H9 (cell line): ENCODE data around the gene MAGT1. TPM values are rescaled to one million over a fixed set of nuclear protein-coding genes. Genes with fewer than 3 reads are reported as not detected.

Source experiments
- DNase-seq: peaks from one replicate; pipeline ENCODE4 v3.0.0-alpha.2; 2017
- H2AFZ ChIP-seq: one replicate; pipeline ENCODE4 v1.6.1; 2013; ENCODE audit warnings: mild to moderate bottlenecking, low read length, control low read depth, moderate library complexity
- H2AK5ac ChIP-seq: 2 replicates; pipeline ENCODE4 v1.6.1; 2013; ENCODE audit warnings: low read length, control low read depth, mixed read lengths; ENCODE audit not compliant: insufficient read length
- H2BK120ac ChIP-seq: one replicate; pipeline ENCODE4 v1.6.1; 2013; ENCODE audit warnings: low read depth, mild to moderate bottlenecking, low read length, control low read depth, inconsistent platforms; ENCODE audit not compliant: poor library complexity, severe bottlenecking
- H2BK12ac ChIP-seq: 2 replicates; pipeline ENCODE4 v1.6.1; 2013; ENCODE audit warnings: low read length, control low read depth, mixed read lengths, low read depth; ENCODE audit not compliant: insufficient read length
- H2BK15ac ChIP-seq: 2 replicates; pipeline ENCODE4 v1.6.1; 2013; ENCODE audit warnings: low read depth, low read length, control low read depth
- H2BK20ac ChIP-seq: one replicate; pipeline ENCODE4 v1.6.1; 2013; ENCODE audit warnings: low read depth, mild to moderate bottlenecking, low read length, control low read depth, inconsistent platforms; ENCODE audit not compliant: poor library complexity, severe bottlenecking
- H2BK5ac ChIP-seq: 2 replicates; pipeline ENCODE4 v1.6.1; 2013; ENCODE audit warnings: low read length, control low read depth, mixed read lengths; ENCODE audit not compliant: insufficient read length
- H3K14ac ChIP-seq: 2 replicates; pipeline ENCODE4 v1.6.1; 2013; ENCODE audit warnings: low read length, control low read depth; ENCODE audit not compliant: insufficient read depth
- H3K18ac ChIP-seq: 2 replicates; pipeline ENCODE4 v1.6.1; 2013; ENCODE audit warnings: low read depth, mild to moderate bottlenecking, mixed read lengths, low read length, control low read depth; ENCODE audit not compliant: insufficient read length
- H3K23ac ChIP-seq: 2 replicates; pipeline ENCODE4 v1.6.1; 2013; ENCODE audit warnings: low read length, control low read depth, mixed read lengths, low read depth; ENCODE audit not compliant: insufficient read length
- H3K23me2 ChIP-seq: 2 replicates; pipeline ENCODE4 v1.6.1; 2013; ENCODE audit warnings: low read depth, mild to moderate bottlenecking, mixed read lengths, low read length, control low read depth; ENCODE audit not compliant: insufficient read length, poor library complexity, severe bottlenecking
- H3K27ac ChIP-seq: 2 replicates; pipeline ENCODE4 v1.5.1; 2013; ENCODE audit warnings: low read length, control low read depth, mixed read lengths, low read depth; ENCODE audit not compliant: insufficient read length
- H3K27me3 ChIP-seq: 2 replicates; pipeline ENCODE4 v1.6.1; 2013; ENCODE audit warnings: low read length, control low read depth, inconsistent platforms; ENCODE audit not compliant: insufficient read depth
- H3K4ac ChIP-seq: 2 replicates; pipeline ENCODE4 v1.6.1; 2013; ENCODE audit warnings: low read depth, mild to moderate bottlenecking, control low read depth, inconsistent platforms, low read length, moderate library complexity
- H3K4me1 ChIP-seq: 2 replicates; pipeline ENCODE4 v1.6.1; 2013; ENCODE audit warnings: low read length, control low read depth, inconsistent platforms; ENCODE audit not compliant: insufficient read depth
- H3K4me2 ChIP-seq: 2 replicates; pipeline ENCODE4 v1.6.1; 2013; ENCODE audit warnings: low read length, control low read depth, mixed read lengths; ENCODE audit not compliant: insufficient read length, insufficient read depth
- H3K56ac ChIP-seq: 2 replicates; pipeline ENCODE4 v1.6.1; 2013; ENCODE audit warnings: low read depth, mild to moderate bottlenecking, mixed read lengths, low read length, control low read depth; ENCODE audit not compliant: insufficient read length
- H3K79me1 ChIP-seq: 2 replicates; pipeline ENCODE4 v1.6.1; 2013; ENCODE audit warnings: low read depth, mild to moderate bottlenecking, moderate library complexity, low read length, control low read depth, inconsistent platforms; ENCODE audit not compliant: insufficient read depth, poor library complexity, severe bottlenecking
- H3K79me2 ChIP-seq: 2 replicates; pipeline ENCODE4 v1.6.1; 2013; ENCODE audit warnings: low read length, control low read depth, inconsistent platforms; ENCODE audit not compliant: insufficient read depth
- H3K9ac ChIP-seq: 2 replicates; pipeline ENCODE4 v1.6.1; 2013; ENCODE audit warnings: low read length, control low read depth, mixed read lengths; ENCODE audit not compliant: insufficient read length; ENCODE audit errors: extremely low read depth
- H3K9me3 ChIP-seq: one replicate; pipeline ENCODE4 v1.6.1; 2013; ENCODE audit warnings: low read depth, low read length, inconsistent platforms; ENCODE audit not compliant: control insufficient read depth
- H3T11ph ChIP-seq: one replicate; pipeline ENCODE4 v1.6.1; 2013; ENCODE audit warnings: mild to moderate bottlenecking, low read length, control low read depth, inconsistent platforms
- H4K20me1 ChIP-seq: one replicate; pipeline ENCODE4 v1.6.1; 2013; ENCODE audit not compliant: control insufficient read depth, insufficient read length, insufficient read depth
- H4K5ac ChIP-seq: 2 replicates; pipeline ENCODE4 v1.6.1; 2013; ENCODE audit warnings: low read depth, mild to moderate bottlenecking, mixed read lengths, low read length, control low read depth; ENCODE audit not compliant: insufficient read length
- H4K8ac ChIP-seq: replicated peaks from 2 replicates; pipeline ENCODE4 v1.6.1; 2013; ENCODE audit warnings: low read length, control low read depth, mixed read lengths, low read depth; ENCODE audit not compliant: insufficient read length
- H4K91ac ChIP-seq: 2 replicates; pipeline ENCODE4 v1.6.1; 2013; ENCODE audit warnings: low read depth, mild to moderate bottlenecking, moderate library complexity, mixed read lengths, low read length, control low read depth; ENCODE audit not compliant: insufficient read length
- H3K27ac Mint-ChIP-seq, 3 experiments: 2 replicates in 2 of 3; 3 replicates in 1 of 3; pipeline ENCODE4 v1.8.0; 2020 to 2021; ENCODE audit warnings: mixed read lengths in 3 of 3, mild to moderate bottlenecking in 1 of 3, moderate library complexity in 1 of 3
- H3K27me3 Mint-ChIP-seq: 2 replicates; pipeline ENCODE4 v1.8.0; 2021; ENCODE audit warnings: low read depth, mild to moderate bottlenecking, moderate library complexity, mixed read lengths
- H3K36me3 Mint-ChIP-seq, 3 experiments: 2 replicates in 2 of 3; 3 replicates in 1 of 3; pipeline ENCODE4 v1.8.0; 2020 to 2021; ENCODE audit warnings: low read depth in 3 of 3, mixed read lengths in 3 of 3; ENCODE audit not compliant: insufficient read depth in 1 of 3
- H3K4me1 Mint-ChIP-seq, 2 experiments: 2 replicates each; pipeline ENCODE4 v1.8.0; 2020; ENCODE audit warnings: mixed read lengths in 2 of 2
- H3K4me3 Mint-ChIP-seq, 2 experiments: 2 replicates in 1 of 2; 3 replicates in 1 of 2; pipeline ENCODE4 v1.8.0; 2020 to 2021; ENCODE audit warnings: mild to moderate bottlenecking in 2 of 2, mixed read lengths in 2 of 2, moderate library complexity in 1 of 2
- H3K9me3 Mint-ChIP-seq, 2 experiments: 2 replicates in 1 of 2; 3 replicates in 1 of 2; pipeline ENCODE4 v1.8.0; 2020; ENCODE audit warnings: mild to moderate bottlenecking in 2 of 2, mixed read lengths in 2 of 2, moderate library complexity in 1 of 2
- CTCF ChIP-seq: fragments of 200-600 bp; sonication (generic); conservative IDR thresholded peaks from 3 replicates; pipeline ENCODE4 v1.8.0; 2021; ENCODE audit warnings: antibody characterized with exemption, mild to moderate bottlenecking
- WGBS: extraction: QIAGEN DNeasy Blood & Tissue Kit; methylation state at CpG from one replicate; pipeline ENCODE4 v1.1.7; 2013; ENCODE audit warnings: missing lambda C conversion rate, low lambda C conversion rate, mixed read lengths; ENCODE audit not compliant: insufficient read length; ENCODE audit errors: extremely low coverage; 5-methylcytosine and 5-hydroxymethylcytosine counted together
- total RNA-seq: library from RNA; stranded (reverse); gene quantifications from 2 replicates; pipeline ENCODE4 v1.2.1, GENCODE V29; 2021

Gene MAGT1
- total RNA-seq, 1 experiment from 2014 or later = 42.8 TPM

GRCh38 chrX:77776659-77777058 lies 118.6 kb downstream of the MAGT1 start:
- Histone ChIP-seq H3K56ac (no peak overlapping the region), H2BK5ac (no peak overlapping the region), H3K27ac (no peak overlapping the region), H2AK5ac (no peak overlapping the region), H3K27me3 (no peaks in the 10 kb centered on the region), H2BK120ac (no peak overlapping the region), H2BK20ac (no peak overlapping the region), H3K23me2 (no peaks in the 10 kb centered on the region), H2BK15ac (no peak overlapping the region), H3K4me1 (no peaks in the 10 kb centered on the region), H3T11ph (no peak overlapping the region), H4K91ac (no peak overlapping the region), H4K5ac (no peak overlapping the region), H3K4ac (no peak overlapping the region), H3K23ac (no peak overlapping the region), H3K9ac (no peak overlapping the region), H3K14ac (no peak overlapping the region), H3K9me3 (no peaks in the 10 kb centered on the region), H3K79me2 (peaks cover 35% of the 10 kb centered on the region; the same call in 1 of the 2 replicates), H3K4me2 (no peak overlapping the region), H4K8ac (no peak overlapping the region), H4K20me1 (no peaks in the 10 kb centered on the region), H2BK12ac (no peak overlapping the region), H2AFZ (no peak overlapping the region), H3K79me1 (no peaks in the 10 kb centered on the region), H3K18ac (no peak overlapping the region)
- no CpG with 5 or more reads among the region's 2 CpGs for WGBS
- no peak for TF ChIP-seq CTCF
- no peak for DNase-seq
- peaks cover 9 to 14% of the 10 kb centered on the region in 2 experiments for H3K4me1 Mint-ChIP-seq
- H3K36me3 Mint-ChIP-seq = peaks cover 9 to 12% (median 11%) of the 10 kb centered on the region in 3 experiments; a peak in 5 of 7 replicates
- no peaks in the 10 kb centered on the region for H3K27me3 Mint-ChIP-seq
- H3K27ac Mint-ChIP-seq = no peak overlapping the region
- H3K9me3 Mint-ChIP-seq = peaks cover 49 to 57% of the 10 kb centered on the region in 2 experiments
- no peak overlapping the region for H3K4me3 Mint-ChIP-seq

Other genes starting within 250 kb of the MAGT1 start
- 76.0 and 81.3 TPM in 2 replicates for gene ATRX, start 109.2 kb downstream of the MAGT1 start, total RNA-seq
- 253 and 254 TPM in 2 replicates for gene COX7B, start 4.0 kb upstream of the MAGT1 start, total RNA-seq
- 2.1 and 2.2 TPM in 2 replicates for gene ATP7A, start 15.3 kb upstream of the MAGT1 start, total RNA-seq
- 0.52 TPM in 1 of 2 replicates, not detected in the other for gene PGAM4, start 74.2 kb upstream of the MAGT1 start, total RNA-seq
- gene PGK1, start 208.8 kb upstream of the MAGT1 start, total RNA-seq = 564 and 581 TPM in 2 replicates
- gene TAF9B, start 244.2 kb upstream of the MAGT1 start, total RNA-seq = 33.1 and 34.9 TPM in 2 replicates